NCI-H1417 treated with DMSO at 0.1 percent for 48 hours (cell line): ENCODE data around the gene FAM174B.

ENCODE experiments used
- DNase-seq: peaks from one replicate; lab custom pipeline; 2025; lab: John Stamatoyannopoulos, UW

FAM174B gene

DNA sequence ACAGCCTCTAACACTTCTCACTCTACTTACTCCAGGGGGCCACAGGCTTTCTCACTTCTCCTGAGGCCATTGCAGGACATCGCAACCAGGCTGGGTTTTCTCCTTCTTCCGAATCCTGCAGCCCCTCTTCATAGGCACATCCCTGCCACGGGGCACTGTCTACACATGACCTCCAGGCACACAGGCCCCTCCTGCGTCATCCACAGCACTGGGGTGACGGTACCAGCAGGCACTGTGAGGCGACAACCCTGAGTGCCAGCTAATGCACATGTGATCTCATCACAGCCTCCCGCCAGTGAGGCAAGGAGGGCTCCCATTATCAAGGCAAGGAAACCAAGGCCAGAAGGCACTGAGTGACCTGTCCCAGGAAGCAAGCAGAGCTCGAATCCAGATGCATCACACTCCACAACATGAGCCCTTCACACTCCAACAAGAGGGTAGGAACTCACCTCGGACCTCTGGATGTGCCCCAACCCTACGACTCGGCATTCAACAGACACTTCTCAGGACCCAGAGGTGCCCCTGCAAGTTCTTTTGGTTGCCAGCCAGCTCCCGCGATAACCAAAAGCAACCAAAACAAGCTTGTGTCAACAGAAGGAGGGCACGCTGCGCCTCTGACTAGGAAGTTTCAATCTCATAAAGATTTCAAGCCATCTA is 16.7 kb downstream of the FAM174B start:
- no peak for DNase-seq

DNA sequence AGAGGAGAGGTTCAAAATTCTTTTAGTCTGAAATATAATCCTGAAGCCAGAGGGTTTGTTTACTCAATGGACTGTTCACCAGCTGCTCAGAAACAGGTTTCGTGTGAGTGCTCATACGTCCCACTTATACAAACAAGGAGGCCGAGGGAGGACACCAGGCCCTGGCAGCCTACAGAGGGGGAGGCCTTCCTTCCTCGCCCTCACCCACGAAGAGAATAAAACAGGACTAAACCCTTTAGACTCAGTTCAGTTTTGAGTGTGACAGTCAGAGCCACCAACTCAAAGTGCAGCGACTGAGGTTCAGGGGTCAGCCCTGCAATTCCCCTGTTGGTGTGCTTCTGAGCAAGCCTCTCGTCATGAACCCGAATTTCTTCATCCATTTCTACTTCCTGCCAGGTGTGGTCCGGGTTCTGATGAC is 17.3 kb downstream of the FAM174B start:
- DNase-seq, result peak; percentile 72

DNA sequence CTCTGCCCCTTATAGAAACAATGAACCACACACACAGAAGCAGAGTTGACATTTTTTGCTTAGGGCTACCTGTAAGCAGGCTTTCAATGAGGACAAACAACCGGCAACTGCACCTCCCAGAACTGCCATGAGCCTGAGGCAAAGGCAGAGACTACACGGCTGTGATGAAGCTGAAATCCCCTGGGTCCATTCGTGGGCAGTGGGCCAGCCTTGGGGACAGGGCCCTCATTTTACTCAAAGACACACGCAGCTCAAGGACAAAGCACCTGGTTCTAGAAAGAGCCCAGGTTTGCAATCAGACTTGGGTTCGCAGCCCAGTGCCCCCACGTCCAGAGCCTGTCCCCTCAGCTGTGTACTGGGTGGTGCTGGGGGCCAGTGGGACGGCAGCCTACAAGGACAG is 17.9 kb downstream of the FAM174B start:
- DNase-seq, result no peak

DNA sequence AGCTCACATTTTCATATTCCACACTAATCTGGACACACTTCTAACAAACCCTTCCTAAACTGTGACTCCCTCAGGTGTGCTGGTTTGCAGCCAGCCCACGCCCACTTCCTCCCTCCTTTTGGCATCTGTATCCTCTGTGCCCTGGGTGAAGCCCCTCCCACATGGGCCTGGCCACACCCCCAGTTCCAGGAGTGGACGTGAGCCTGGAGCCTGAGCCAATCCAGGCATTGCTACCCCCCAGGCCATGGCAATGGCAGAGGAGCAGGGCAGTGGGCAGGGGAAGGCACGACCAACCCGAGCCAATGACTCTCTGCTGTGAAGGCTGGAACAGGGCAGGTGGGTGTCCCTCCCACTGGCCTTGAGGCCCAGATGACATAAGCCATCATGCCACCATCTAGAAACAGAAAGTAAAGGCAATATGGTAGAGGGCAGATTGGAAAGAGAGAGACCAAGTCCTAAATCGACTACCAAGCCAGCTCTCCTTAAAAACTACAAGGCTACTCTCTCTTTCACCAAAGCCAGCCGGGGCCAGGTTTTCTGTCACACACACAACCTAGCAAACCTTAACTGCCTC is 18.6 kb downstream of the FAM174B start:
- DNase-seq, result no peak

DNA sequence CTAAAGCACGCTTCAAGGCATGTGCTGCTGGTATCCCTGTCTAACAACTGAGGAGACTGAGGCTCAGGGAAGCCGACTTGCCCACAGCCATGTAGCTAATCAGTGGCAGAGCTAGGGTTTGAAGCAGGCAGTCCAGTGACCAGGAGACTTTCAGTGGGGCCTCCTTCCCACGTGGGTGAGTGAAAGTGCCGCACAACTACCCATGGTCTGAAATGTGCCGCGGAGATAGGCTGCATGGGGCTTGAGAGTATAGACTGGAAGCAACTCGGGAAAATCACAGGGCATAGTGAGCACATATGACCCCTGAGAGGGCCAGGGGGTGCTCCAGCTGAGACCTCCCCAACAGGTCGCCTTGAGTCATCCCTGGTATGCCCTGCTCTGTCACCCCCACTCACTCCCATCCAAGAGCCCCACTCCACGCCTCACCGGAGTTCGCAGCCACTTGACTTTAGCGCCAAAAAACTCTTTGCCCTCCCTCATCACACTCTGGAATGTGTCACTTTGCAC is 19.1 kb downstream of the FAM174B start:
- no peak for DNase-seq

DNA sequence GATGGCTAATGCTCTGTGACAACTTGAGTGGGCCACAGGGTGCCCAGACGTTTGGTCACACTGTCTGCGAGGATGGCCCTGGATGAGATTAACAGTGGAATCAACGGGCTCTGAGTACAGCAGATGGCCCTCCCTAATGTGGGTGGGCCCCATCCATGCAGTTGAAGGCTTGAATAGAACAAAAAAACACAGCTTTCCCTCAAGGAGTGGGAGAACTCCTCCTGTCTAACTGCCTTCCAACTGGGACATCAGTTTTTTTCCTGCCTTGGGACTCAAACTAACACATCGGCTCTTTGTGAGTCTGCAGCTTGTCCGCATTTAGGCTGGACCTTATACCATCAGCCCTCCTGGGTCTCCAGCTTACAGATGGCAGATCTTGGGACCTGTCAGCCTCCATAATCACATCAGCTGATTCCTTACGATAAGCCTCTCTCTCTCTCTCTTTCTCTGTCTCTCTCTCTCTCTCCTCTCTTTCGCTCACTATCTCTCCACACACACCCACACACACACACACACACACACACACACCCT is 20.8 kb downstream of the FAM174B start:
- no peak for DNase-seq

DNA sequence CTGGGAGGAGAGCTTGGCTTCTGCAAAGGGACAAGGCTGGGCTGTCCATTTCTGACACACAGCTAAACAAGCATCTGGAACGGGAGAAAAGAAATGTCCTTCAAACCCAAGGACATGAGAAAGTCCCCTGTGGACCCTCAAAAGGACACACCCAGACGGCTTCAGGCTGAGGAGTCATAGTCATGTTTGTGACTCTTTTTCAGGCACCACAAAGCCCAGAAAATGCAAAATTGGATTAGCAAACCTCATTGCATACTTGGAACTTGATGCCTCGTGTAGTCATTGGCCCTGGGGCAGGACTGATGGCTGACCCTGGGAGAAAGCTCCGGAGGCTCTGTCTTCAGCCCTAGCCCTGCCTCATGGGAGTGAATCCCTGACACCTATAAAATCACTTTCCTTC is 21.5 kb downstream of the FAM174B start:
- DNase-seq, result no peak

DNA sequence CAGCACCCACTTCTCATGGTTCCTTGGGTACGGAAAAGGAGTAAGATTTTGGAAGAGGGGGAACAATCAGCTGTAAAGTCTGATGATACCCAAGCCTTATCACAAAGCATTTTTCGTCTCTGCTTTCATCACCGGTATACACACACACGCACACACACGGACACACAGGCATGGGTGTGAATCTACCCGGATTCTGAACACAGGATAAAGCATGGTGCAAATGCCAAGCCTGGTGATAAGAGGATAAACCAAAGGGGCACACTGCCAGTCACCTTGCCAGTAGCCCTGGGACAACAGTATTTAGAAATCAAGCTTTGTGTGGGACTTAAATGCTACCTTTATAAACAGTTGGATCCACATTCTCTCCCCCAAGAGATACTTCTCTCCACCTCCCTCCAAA is 22.2 kb downstream of the FAM174B start:
- DNase-seq, result no peak

DNA sequence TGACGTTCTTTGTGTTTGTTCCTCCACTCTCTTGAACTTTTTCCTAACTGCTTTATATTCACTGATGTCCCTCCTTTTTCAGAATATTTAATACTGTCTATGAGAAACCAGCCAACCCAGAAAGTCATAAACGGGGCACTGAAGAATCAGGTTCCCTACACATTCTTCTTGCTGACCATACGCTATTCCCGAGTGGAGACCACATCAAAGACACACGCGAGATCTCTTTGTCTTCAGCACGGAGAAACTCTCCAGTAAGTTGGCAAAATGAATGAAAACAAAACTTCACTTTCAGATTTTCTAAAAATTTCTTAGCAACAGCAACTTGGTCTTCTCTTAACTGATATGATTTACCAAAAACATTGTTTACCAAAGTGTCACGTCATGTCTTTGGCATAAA is 22.6 kb downstream of the FAM174B start:
- no peak for DNase-seq

DNA sequence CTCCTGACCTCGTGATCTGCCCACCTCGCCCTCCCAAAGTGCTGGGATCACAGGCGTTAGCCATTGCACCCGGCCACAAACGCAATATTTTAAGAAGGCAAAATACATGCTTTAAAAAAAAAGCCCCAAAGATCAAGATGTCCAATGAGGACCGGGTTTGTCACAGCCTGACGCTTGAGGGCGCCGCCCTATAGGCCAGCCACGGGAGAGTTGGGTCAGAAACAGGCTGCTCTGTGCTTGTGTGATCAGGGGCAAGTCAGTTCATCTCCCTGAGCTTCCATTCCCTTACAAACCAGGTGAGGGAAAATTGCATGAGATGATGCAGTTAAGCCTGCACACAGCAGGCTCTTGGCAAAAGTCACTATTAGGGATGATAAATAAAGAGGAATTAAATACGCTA is 23.9 kb downstream of the FAM174B start:
- no peak for DNase-seq

DNA sequence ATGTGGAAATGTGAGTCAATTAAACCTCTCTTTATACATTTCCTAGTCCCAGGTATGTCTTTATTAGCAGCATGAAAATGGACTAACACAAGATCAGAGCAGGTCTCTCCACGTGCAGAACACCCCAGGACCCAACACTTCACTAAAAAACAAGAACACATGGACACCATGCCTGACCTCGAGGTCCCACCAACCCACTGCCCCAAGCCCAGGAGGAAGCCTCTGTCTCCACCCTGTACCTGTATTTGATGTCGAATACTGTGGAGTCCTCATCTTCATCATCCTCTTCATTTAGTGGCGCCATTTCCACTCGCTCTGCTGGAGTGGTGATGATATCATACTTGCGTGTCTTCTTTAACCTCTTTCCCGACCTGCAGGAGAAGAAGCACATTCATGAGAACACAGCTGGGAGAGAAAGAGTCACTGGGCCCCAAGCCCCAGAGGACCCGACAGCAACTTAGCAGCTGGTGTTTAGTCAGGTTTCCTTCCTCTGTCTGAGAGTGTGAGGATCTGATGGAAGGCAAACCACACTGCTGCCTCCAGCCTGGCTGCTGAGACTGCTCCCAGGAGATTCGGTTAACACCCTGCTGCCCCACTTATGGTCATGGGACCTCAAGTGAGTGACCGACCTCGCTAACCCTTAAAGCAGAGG is 25.5 kb downstream of the FAM174B start:
- DNase-seq, result no peak

DNA sequence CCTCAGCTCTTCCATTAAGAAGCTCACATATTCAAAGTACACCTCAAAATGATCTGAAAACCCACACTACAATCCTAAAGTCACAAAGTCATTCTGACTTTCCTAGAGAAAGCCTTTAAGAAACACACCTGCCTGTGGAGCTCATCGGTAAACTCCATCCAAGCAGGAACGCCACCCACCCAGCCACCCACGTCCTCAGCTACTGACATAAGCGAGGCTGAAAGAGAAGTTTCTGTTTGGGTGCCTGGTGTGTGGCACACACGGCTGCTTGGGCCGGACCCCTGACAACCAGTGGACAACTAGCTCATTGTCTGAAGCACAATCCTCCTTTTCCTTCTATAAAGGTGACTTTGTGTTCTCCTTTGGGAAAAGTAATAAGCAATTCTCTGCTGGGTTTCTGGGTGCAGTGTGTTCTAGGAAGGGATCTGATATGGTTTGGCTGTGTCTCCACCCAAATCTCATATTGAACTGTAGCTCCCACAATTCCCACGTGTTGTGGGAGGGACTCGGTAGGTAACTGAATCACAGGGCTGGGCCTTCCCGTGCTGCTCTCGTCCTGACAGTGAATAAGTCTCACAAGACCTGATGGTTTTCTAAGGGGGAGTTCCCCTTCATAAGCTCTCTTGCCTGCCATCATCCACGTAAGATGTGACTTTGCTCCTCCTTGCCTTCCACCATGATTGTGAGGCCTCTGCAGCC is 26.1 kb downstream of the FAM174B start:
- no peak for DNase-seq

DNA sequence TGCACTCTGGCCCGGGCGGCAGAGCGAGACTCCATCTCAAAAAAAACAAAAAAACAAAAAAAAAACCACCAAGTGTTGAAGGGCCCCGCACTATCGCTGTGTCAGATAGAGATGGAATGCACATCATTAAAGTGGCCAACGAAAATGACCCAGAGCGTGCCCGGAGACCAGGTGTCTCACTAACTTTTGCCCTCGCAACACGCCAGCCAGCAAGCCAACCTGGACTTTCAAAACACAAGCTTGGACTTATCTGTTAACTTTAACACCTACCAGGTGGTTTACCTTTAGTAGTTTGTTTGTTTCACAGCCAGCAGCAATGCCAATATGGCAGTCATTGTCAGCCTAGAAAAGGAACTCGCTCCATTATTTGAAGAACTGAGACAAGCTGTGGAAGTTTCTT is 28.6 kb downstream of the FAM174B start:
- DNase-seq, result no peak

DNA sequence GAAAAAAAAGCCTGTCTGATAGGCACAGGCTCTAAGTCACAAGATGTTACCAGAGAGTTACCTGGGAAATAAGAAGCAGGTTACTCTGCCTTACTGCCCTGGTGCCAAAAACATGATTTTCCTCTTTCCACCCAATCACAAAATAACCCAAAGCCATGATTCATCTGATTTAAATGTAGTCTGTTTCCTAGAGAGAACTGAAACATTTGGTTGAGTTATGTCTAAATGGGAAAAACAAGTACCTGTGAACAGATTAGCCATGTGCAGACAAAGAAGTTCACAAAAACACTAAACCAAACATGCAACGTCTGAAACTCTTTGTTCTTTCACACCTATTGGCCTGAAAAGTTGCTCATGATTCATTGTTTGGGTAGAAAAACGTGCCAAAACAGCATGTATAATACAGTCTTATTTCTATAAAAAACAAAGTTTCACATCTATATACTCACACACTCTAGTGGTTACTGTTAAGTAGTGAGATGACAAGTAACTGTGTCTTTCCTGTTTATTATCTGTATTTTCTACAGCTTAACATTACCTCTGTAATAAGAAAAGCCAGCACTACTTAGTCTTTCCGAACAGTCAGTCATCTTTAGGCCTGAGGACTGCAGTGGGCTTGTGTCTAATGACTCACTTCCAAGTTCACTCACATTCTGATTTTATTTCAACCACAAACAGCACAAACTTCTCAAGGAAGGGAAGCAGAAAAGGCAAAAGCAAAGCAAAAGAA is 30.2 kb downstream of the FAM174B start:
- no peak for DNase-seq

DNA sequence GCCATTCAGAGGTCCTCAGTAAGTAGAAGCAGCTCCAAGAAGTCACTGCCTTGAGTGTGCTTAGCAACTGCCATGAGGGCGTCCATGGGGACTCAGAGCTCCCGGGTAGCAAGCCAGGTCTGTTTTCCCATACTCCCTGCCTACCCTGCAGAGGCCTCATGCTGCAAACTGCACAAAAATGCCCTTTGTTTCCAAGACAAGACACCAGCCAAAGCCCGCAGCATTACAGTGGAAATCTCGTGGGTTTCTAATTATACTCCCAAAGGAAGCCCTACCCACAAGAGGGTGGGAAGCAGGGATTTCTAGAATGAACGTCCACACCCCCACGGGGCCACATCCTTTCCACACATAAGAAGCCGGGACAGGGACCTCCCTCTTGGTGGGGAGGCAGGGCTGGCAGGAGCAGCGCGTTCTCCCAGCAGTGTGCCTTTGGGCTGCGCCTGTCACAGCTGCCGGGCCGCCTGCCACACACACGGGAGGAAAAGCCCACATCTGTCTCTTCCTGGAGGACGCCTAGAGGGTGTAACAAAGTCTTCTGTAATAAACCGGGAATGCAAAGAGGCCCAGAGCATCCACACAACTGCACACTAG is 31.1 kb downstream of the FAM174B start:
- no peak for DNase-seq

DNA sequence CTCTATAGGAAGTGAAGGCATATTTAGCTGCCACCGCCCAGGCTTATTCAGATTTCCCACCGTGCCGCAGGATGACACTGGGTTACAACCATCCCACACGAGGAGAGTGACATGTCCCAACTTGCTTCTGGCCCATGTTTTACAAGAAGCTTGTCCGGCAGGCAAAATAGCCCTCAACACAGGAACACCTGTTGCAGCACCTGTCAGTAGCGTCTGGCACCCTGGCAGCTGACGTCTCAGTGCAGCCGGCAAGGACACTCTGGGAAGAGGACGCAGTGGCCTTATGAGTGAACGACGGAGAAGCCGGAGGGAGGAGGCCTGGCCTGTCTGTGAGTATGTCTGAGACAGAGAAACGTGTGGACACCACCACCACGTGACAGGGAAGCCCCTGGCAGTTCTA is 32.1 kb downstream of the FAM174B start:
- DNase-seq, result peak; percentile 30

DNA sequence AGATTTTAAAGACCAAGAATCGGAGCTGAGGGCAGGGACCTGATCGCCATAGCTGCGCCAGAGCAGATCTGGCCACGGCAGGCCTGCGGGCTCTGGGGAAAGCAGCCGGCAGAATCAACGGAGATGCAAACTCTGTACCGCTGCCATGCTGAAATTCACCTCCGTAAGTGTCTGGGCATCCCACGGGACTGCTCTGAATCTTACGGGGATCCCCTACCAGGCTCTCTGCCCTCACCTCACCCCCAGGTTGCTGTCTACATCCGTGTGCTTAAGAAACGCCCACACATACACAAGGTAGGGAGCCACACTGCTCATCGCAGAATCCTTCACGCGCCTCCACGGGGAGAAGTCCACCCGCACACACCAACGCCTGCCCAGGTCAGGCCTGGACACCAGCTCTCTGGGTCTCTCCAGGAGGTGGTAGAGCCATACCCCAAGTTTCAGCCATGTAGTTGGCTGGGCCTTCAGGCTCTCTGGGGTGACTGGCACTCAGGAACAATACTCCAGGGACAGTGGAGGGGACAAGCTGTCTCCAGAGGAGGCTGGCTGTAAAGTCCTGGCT is 33.5 kb downstream of the FAM174B start:
- DNase-seq, result no peak

DNA sequence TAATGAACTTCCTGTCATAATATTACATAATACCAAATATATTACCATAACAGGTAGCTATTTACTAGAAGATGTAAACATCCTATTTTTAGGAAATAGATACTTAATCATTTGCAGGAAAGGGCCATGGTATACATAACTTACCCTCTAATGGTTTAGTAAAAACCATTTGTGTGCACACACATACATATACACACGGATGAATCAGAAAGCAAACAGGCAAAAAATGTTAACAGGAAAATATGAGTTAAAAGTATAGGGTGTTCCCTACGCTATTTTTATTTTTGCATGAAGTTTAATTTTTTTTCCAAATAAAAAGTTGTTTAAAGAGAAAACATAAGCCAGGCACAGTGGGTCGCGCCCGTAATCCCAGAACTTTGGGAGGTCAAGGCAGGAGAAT is 34.6 kb downstream of the FAM174B start:
- no peak for DNase-seq

DNA sequence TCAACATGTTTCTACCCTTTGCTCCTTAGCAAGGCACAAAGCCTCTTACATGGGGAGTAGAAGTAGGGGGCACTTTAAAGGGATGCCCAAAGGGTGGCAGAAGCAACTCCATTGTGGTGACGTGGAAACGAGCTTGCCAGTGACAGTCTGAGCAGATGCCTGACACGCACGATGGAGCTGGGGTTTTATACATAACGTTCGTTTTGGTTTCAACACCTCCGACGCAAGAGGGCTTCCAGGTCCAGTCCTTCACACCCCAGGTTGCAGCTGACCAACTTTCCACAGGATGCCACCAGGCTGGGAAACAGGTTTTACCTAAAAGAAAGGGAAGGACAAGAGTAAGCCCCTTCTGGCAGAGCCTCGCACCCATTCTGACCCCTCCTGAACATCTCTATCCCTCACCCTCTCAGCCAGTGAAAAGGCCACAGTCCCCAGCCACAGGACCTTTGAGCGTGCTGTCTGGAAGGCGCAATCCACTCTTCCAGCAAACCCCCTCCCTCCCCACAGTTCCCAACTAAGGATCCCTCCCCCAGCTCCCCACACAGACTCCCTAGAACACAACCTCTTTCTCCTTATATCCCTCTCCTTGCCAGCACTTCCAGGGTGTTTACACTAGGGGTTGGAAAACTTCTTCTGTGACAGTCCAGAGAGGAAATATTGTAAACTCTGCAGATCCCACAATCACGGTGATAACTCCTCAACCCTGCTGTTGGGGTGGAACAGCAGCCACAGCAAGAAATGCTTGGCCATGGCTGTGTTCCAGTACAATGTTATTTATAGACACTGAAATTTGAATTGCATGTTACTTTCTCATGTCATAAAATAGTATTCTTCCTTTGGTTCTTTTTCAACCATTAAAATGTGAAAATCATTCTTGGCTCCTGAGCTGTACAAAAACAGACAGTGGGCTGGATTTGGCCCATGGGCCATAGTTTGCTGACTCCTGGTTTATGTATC is 36.2 kb downstream of the FAM174B start:
- no peak for DNase-seq
